ENCODE measurements around the gene KLRB1.
"Not testable (repeated sequence)": the region's sequence is repeated elsewhere in the genome, so short reads cannot be mapped to it uniquely, and the experiment has no call there.

DNA sequence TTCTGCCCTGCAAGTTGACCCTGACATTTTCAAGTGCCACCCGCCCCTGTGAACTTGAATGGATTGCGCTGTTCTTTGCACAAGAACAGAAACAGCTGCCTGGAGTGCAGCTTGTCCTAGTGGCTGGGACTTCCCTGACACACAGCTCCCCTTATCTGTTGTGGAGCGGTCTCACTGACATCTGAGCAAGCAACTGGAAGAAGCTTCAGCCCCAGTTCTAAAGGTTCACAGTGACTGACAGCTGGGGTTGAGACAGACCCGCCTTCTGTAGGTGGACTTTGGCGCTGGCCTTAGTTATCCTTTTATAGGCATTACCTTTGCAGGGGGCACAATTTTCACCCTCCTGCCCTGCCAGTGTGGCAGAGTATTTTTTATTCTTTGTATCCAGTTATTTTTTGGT lies 30.0 kb downstream of the KLRB1 start:
- TF ChIP-seq, protein P1, sequence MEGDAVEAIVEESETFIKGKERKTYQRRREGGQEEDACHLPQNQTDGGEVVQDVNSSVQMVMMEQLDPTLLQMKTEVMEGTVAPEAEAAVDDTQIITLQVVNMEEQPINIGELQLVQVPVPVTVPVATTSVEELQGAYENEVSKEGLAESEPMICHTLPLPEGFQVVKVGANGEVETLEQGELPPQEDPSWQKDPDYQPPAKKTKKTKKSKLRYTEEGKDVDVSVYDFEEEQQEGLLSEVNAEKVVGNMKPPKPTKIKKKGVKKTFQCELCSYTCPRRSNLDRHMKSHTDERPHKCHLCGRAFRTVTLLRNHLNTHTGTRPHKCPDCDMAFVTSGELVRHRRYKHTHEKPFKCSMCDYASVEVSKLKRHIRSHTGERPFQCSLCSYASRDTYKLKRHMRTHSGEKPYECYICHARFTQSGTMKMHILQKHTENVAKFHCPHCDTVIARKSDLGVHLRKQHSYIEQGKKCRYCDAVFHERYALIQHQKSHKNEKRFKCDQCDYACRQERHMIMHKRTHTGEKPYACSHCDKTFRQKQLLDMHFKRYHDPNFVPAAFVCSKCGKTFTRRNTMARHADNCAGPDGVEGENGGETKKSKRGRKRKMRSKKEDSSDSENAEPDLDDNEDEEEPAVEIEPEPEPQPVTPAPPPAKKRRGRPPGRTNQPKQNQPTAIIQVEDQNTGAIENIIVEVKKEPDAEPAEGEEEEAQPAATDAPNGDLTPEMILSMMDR (IDR thresholded peaks at IDR 0.05): not testable (repeated sequence)
- TF ChIP-seq POLR2A (IDR thresholded peaks at IDR 0.05): not testable (repeated sequence)
